Stimulated activated CD8-positive, alpha-beta memory T cell treated with anti-CD3 and anti-CD28 coated beads, Interleukin-7, amount 100 ng/mL, for 48 hours (primary cell): Measurements from ENCODE around the gene COMMD2.

Source experiments
- DNase-seq, 2 donors: peaks; one replicate each; pipeline ENCODE4 v3.0.0-alpha.2; 2020; ENCODE audit warnings: low read depth in 1 of 2; ENCODE audit errors: extremely low read depth in 1 of 2

The COMMD2 gene

GRCh38 chr3:149764302-149764701 lies 12.0 kb upstream of the COMMD2 start:
- DNase-seq, result no peak

GRCh38 chr3:149763565-149764195 lies 11.4 kb upstream of the COMMD2 start:
- DNase-seq, result no peak

GRCh38 chr3:149753717-149754116 lies 1.4 kb upstream of the COMMD2 start:
- no peak for DNase-seq

- no peak for DNase-seq
Observed at GRCh38 chr3:149752788-149753136, 473 bp upstream of the COMMD2 start.

- DNase-seq, result no peak
Observed at GRCh38 chr3:149751551-149751950, 738 bp downstream of the COMMD2 start.

GRCh38 chr3:149744606-149745005 lies 7.7 kb downstream of the COMMD2 start:
- no peak for DNase-seq

- DNase-seq, result no peak
Observed at GRCh38 chr3:149744151-149744550, 8.1 kb downstream of the COMMD2 start.

GRCh38 chr3:149739396-149739795 lies 12.9 kb downstream of the COMMD2 start:
- DNase-seq, result no peak

GRCh38 chr3:149738876-149739275 lies 13.4 kb downstream of the COMMD2 start:
- no peak for DNase-seq

GRCh38 chr3:149736953-149737205 lies 15.4 kb downstream of the COMMD2 start:
- DNase-seq, result no peak

GRCh38 chr3:149736175-149736952 lies 15.9 kb downstream of the COMMD2 start:
- DNase-seq, result no peak

- no peak for DNase-seq
Observed at GRCh38 chr3:149732234-149732633, 20.1 kb downstream of the COMMD2 start.

GRCh38 chr3:149727656-149728055 lies 24.6 kb downstream of the COMMD2 start:
- no peak for DNase-seq

- DNase-seq, result no peak
Observed at GRCh38 chr3:149726716-149727407, 25.4 kb downstream of the COMMD2 start.

GRCh38 chr3:149723781-149724180 lies 28.5 kb downstream of the COMMD2 start:
- DNase-seq, result no peak

GRCh38 chr3:149720918-149721317 lies 31.4 kb downstream of the COMMD2 start:
- DNase-seq, result no peak

GRCh38 chr3:149717391-149718056 lies 34.8 kb downstream of the COMMD2 start:
- no peak for DNase-seq

- DNase-seq, result no peak
Observed at GRCh38 chr3:149716984-149717383, 35.3 kb downstream of the COMMD2 start.

GRCh38 chr3:149715247-149715646 lies 37.0 kb downstream of the COMMD2 start:
- no peak for DNase-seq

- DNase-seq, result no peak
Observed at GRCh38 chr3:149713730-149714654, 38.3 kb downstream of the COMMD2 start.

GRCh38 chr3:149706905-149707304 lies 45.4 kb downstream of the COMMD2 start:
- DNase-seq, result no peak
